ENCODE results near the gene ERF.

The ERF gene

GRCh38 chr19:42273407-42274064 is 18.6 kb upstream of the ERF start:
- TF ChIP-seq ZFX (IDR thresholded peaks at IDR 0.05): no peak
- TF ChIP-seq CTCF (conservative IDR thresholded peaks at IDR 0.05): no peak
- no peak overlapping the region for H3K27ac ChIP-seq

GRCh38 chr19:42272989-42273406 is 18.1 kb upstream of the ERF start:
- H3K27ac ChIP-seq: no peak overlapping the region
- TF ChIP-seq CTCF (conservative IDR thresholded peaks at IDR 0.05) (no peak), ZFX (IDR thresholded peaks at IDR 0.05) (no peak)

- no peak overlapping the region for H3K27ac ChIP-seq
- no peak for TF ChIP-seq CTCF (conservative IDR thresholded peaks at IDR 0.05)
- no peak for TF ChIP-seq ZFX (IDR thresholded peaks at IDR 0.05)
These were observed 17.6 kb upstream of the ERF start for GRCh38 chr19:42272535-42272897.

GRCh38 chr19:42271861-42272534 is 17.1 kb upstream of the ERF start:
- no peak overlapping the region; the same call in 1 of the 2 replicates for H3K27ac ChIP-seq
- TF ChIP-seq ZFX (IDR thresholded peaks at IDR 0.05): no peak
- no peak for TF ChIP-seq CTCF (conservative IDR thresholded peaks at IDR 0.05)

GRCh38 chr19:42271045-42271419 is 16.1 kb upstream of the ERF start:
- peak overlapping the region; percentile 89; the same call in 1 of the 2 replicates for H3K27ac ChIP-seq

GRCh38 chr19:42270346-42271044 is 15.6 kb upstream of the ERF start:
- TF ChIP-seq ZFX (IDR thresholded peaks at IDR 0.05) (no peak), CTCF (conservative IDR thresholded peaks at IDR 0.05) (no peak)
- H3K27ac ChIP-seq: peak overlapping the region; percentile 89

More at GRCh38 chr19:42271045-42271419, 16.1 kb upstream of the ERF start:
- TF ChIP-seq ZFX (IDR thresholded peaks at IDR 0.05): no peak
- TF ChIP-seq CTCF (conservative IDR thresholded peaks at IDR 0.05): no peak
